Measurements from ENCODE around the gene FAM210B.

DNA sequence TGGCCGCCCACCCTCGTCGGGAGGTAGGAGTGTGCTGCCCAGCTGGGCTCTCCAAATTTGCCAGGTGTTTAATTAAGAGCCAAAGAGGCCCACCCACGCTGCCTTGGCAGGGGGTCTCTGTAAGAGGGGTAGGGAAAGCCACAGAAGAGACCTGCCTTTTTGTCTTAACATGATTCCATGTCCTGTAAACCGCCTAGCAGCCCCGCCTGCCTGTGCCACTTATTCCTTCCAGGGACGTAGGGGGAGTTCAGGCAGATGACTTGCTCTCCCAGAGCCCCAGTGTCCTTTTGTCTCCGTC, 2.1 kb downstream of the FAM210B start:
- TF ChIP-seq GATA3 (IDR thresholded peaks at IDR 0.05; ENCODE audit: low read depth, low read length) (no peak), GATA2 (IDR thresholded peaks at IDR 0.05; ENCODE audit: low read depth, low read length) (no peak)

Data from SH-SY5Y (cell line).